ENCODE results near the gene NIBAN1. TPM values are rescaled to one million over a fixed set of nuclear protein-coding genes. Genes with fewer than 3 reads are reported as not detected.

Gene NIBAN1
- total RNA-seq, 1 experiment from 2014 or later: 15.6 TPM

GRCh38 chr1:184933944-184934343 is 40.4 kb downstream of the NIBAN1 start:
- H3K36me3 Mint-ChIP-seq (ENCODE audit: insufficient read depth, unreplicated experiment): no peaks in the 10 kb centered on the region
- POLR2A ChIA-PET: no interaction called here
- H3K4me1 Mint-ChIP-seq (ENCODE audit: insufficient read depth, unreplicated experiment): no peaks in the 10 kb centered on the region
- CTCF ChIA-PET: interaction anchor here (0.7 kb wide), 1 partner anchor 57 kb away, joined by 3 read pairs; no protein-coding TSS in a partner anchor
- H3K4me3 Mint-ChIP-seq (ENCODE audit: unreplicated experiment): no peak overlapping the region
- no peaks in the 10 kb centered on the region for H3K9me3 Mint-ChIP-seq (ENCODE audit: unreplicated experiment)
- H3K27ac Mint-ChIP-seq (ENCODE audit: low read depth, unreplicated experiment): no peak overlapping the region
- no peak for TF ChIP-seq CTCF (IDR thresholded peaks at IDR 0.05; ENCODE audit: unreplicated experiment)
- H3K27me3 Mint-ChIP-seq (ENCODE audit: insufficient read depth, unreplicated experiment): peaks cover 94% of the 10 kb centered on the region
- no peak for DNase-seq (ENCODE audit: unreplicated experiment)
- no TSS peak for BruUV-seq (replicated peaks)
- intact Hi-C loops (cut with micrococcal nuclease): no loop called here

GRCh38 chr1:184932319-184932718 is 42.0 kb downstream of the NIBAN1 start:
- Mint-ChIP-seq H3K27me3 (ENCODE audit: insufficient read depth, unreplicated experiment) (peaks cover 94% of the 10 kb centered on the region), H3K4me3 (ENCODE audit: unreplicated experiment) (no peak overlapping the region), H3K9me3 (ENCODE audit: unreplicated experiment) (no peaks in the 10 kb centered on the region), H3K27ac (ENCODE audit: low read depth, unreplicated experiment) (no peak overlapping the region), H3K4me1 (ENCODE audit: insufficient read depth, unreplicated experiment) (no peaks in the 10 kb centered on the region), H3K36me3 (ENCODE audit: insufficient read depth, unreplicated experiment) (no peaks in the 10 kb centered on the region)
- intact Hi-C loops (cut with micrococcal nuclease): no loop called here
- CTCF ChIA-PET: interaction anchor here (0.6 to 1.1 kb wide), 2 partner anchors 13 to 237 kb away, joined by 3 to 7 read pairs; no protein-coding TSS in a partner anchor
- BruUV-seq (replicated peaks): no TSS peak
- no peak for DNase-seq (ENCODE audit: unreplicated experiment)
- POLR2A ChIA-PET: interaction anchor here (1.1 to 1.2 kb wide), 2 partner anchors 10 to 39 kb away, joined by 3 read pairs; no protein-coding TSS in a partner anchor
- no peak for TF ChIP-seq CTCF (IDR thresholded peaks at IDR 0.05; ENCODE audit: unreplicated experiment)

- H3K27me3 Mint-ChIP-seq (ENCODE audit: insufficient read depth, unreplicated experiment): peaks cover 94% of the 10 kb centered on the region
- TF ChIP-seq CTCF (IDR thresholded peaks at IDR 0.05; ENCODE audit: unreplicated experiment): no peak
- no peak overlapping the region for H3K27ac Mint-ChIP-seq (ENCODE audit: low read depth, unreplicated experiment)
- no peaks in the 10 kb centered on the region for H3K4me1 Mint-ChIP-seq (ENCODE audit: insufficient read depth, unreplicated experiment)
- ChIA-PET POLR2A (no interaction called here), CTCF (interaction anchor here (0.6 kb wide), 1 partner anchor 125 kb away, joined by 3 read pairs; no protein-coding TSS in a partner anchor)
- peaks cover 6% of the 10 kb centered on the region for H3K9me3 Mint-ChIP-seq (ENCODE audit: unreplicated experiment)
- no peak overlapping the region for H3K4me3 Mint-ChIP-seq (ENCODE audit: unreplicated experiment)
- no TSS peak for BruUV-seq (replicated peaks)
- no peak for DNase-seq (ENCODE audit: unreplicated experiment)
- intact Hi-C loops (cut with micrococcal nuclease): no loop called here
- no peaks in the 10 kb centered on the region for H3K36me3 Mint-ChIP-seq (ENCODE audit: insufficient read depth, unreplicated experiment)
Measured at GRCh38 chr1:184931566-184931965, 42.7 kb downstream of the NIBAN1 start.

GRCh38 chr1:184930645-184931044 is 43.7 kb downstream of the NIBAN1 start:
- BruUV-seq (replicated peaks): no TSS peak
- H3K36me3 Mint-ChIP-seq (ENCODE audit: insufficient read depth, unreplicated experiment): no peaks in the 10 kb centered on the region
- peaks cover 94% of the 10 kb centered on the region for H3K27me3 Mint-ChIP-seq (ENCODE audit: insufficient read depth, unreplicated experiment)
- peaks cover 8% of the 10 kb centered on the region for H3K9me3 Mint-ChIP-seq (ENCODE audit: unreplicated experiment)
- no peak for DNase-seq (ENCODE audit: unreplicated experiment)
- no peaks in the 10 kb centered on the region for H3K4me1 Mint-ChIP-seq (ENCODE audit: insufficient read depth, unreplicated experiment)
- intact Hi-C loops (cut with micrococcal nuclease): no loop called here
- no peak overlapping the region for H3K4me3 Mint-ChIP-seq (ENCODE audit: unreplicated experiment)
- POLR2A ChIA-PET: no interaction called here
- H3K27ac Mint-ChIP-seq (ENCODE audit: low read depth, unreplicated experiment): no peak overlapping the region
- TF ChIP-seq CTCF (IDR thresholded peaks at IDR 0.05; ENCODE audit: unreplicated experiment): no peak
- CTCF ChIA-PET: interaction anchor here (1.6 kb wide), 1 partner anchor 10 kb away, joined by 4 read pairs; no protein-coding TSS in a partner anchor
